ENCODE data around the gene NSD1. TPM values are rescaled to one million over a fixed set of nuclear protein-coding genes. Genes with fewer than 3 reads are reported as not detected.
"Not testable (repeated sequence)": the region's sequence is repeated elsewhere in the genome, so short reads cannot be mapped to it uniquely, and the experiment has no call there.

Gene NSD1
- total RNA-seq, 2 experiments from 2014 or later: 83.2 to 92.9 TPM

GRCh38 chr5:177233802-177234201 is 100.2 kb downstream of the NSD1 start:
- CTCF ChIA-PET: interaction anchor here (1.1 kb wide), 1 partner anchor 15 kb away, joined by 3 read pairs; no protein-coding TSS in a partner anchor
- H3K4me3 Mint-ChIP-seq: no peak overlapping the region
- H3K27me3 Mint-ChIP-seq: no peaks in the 10 kb centered on the region
- POLR2A ChIA-PET: no interaction called here
- peaks cover 2% of the 10 kb centered on the region for H3K4me1 Mint-ChIP-seq
- peaks cover 34% of the 10 kb centered on the region for H3K36me3 Mint-ChIP-seq (ENCODE audit: low read depth)
- no peaks in the 10 kb centered on the region for H3K9me3 Mint-ChIP-seq
- H3K27ac Mint-ChIP-seq: no peak overlapping the region
- no peak for DNase-seq

- ChIA-PET POLR2A (no interaction called here), CTCF (no interaction called here)
- Mint-ChIP-seq H3K27ac (no peak overlapping the region), H3K4me3 (no peak overlapping the region), H3K9me3 (no peaks in the 10 kb centered on the region), H3K27me3 (no peaks in the 10 kb centered on the region), H3K36me3 (ENCODE audit: low read depth) (peaks cover 38% of the 10 kb centered on the region), H3K4me1 (peaks cover 2% of the 10 kb centered on the region)
- DNase-seq: no peak
Measured at GRCh38 chr5:177234841-177235240, 101.3 kb downstream of the NSD1 start.

DNA sequence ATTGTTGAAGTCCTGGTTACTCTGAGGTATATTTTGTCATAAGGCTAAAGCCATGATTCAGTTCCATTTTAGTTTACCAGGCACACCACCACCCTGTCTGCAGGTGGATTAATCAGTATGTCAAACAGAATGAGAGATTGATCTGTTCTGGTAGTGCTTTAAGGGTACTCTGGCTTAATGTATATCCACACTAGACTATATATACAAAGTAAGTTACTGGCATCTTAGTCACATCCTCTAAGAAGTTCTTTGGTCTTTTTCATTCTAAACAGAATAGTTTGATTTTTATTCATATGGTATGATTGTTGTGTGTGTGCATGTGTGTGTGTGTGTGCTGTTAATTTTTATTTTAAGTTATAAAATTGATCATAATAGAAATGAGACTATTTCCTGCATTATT is 108.2 kb downstream of the NSD1 start:
- ChIA-PET POLR2A (no interaction called here), CTCF (no interaction called here)
- no peak overlapping the region for H3K27ac Mint-ChIP-seq
- peaks cover 2% of the 10 kb centered on the region for H3K4me1 Mint-ChIP-seq
- no peaks in the 10 kb centered on the region for H3K9me3 Mint-ChIP-seq
- peaks cover 55% of the 10 kb centered on the region for H3K36me3 Mint-ChIP-seq (ENCODE audit: low read depth)
- DNase-seq: no peak
- H3K4me3 Mint-ChIP-seq: no peak overlapping the region
- no peaks in the 10 kb centered on the region for H3K27me3 Mint-ChIP-seq

DNA sequence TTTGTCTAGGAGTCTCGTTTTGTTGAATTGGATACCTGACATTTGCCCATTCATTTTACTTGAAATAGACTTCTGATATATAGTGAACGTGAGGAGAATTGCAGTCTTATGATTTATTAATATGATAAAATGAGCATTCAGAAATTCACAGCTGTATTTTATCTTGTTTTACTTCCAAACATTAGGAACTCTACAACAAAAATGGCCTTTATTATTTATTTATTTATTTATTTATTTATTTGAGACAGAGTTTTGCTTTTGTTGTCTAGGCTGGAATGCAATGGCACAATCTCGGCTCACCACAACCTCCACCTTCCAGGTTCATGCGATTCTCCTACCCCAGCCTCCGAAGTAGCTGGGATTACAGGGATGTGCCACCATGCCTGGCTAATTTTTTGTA is 108.7 kb downstream of the NSD1 start:
- ChIA-PET CTCF (interaction anchor here (1.3 kb wide), 1 partner anchor 11 kb away, joined by 3 read pairs; no protein-coding TSS in a partner anchor), POLR2A (no interaction called here)
- Mint-ChIP-seq H3K27me3 (no peaks in the 10 kb centered on the region), H3K4me1 (peaks cover 2% of the 10 kb centered on the region), H3K27ac (no peak overlapping the region), H3K9me3 (no peaks in the 10 kb centered on the region), H3K4me3 (no peak overlapping the region), H3K36me3 (ENCODE audit: low read depth) (peaks cover 58% of the 10 kb centered on the region)
- no peak for DNase-seq

- H3K4me1 Mint-ChIP-seq: peaks cover 3% of the 10 kb centered on the region
- no peaks in the 10 kb centered on the region for H3K27me3 Mint-ChIP-seq
- POLR2A ChIA-PET: no interaction called here
- peaks cover 51% of the 10 kb centered on the region for H3K36me3 Mint-ChIP-seq (ENCODE audit: low read depth)
- no peaks in the 10 kb centered on the region for H3K9me3 Mint-ChIP-seq
- H3K4me3 Mint-ChIP-seq: no peak overlapping the region
- no peak overlapping the region for H3K27ac Mint-ChIP-seq
- no peak for DNase-seq
- CTCF ChIA-PET: interaction anchor here (0.6 to 0.7 kb wide), 2 partner anchors 50 to 277 kb away, joined by 3 to 4 read pairs; no protein-coding TSS in a partner anchor
Measured at GRCh38 chr5:177249761-177250537, 116.4 kb downstream of the NSD1 start.

GRCh38 chr5:177253252-177253651 is 119.7 kb downstream of the NSD1 start:
- Mint-ChIP-seq H3K4me1 (peaks cover 15% of the 10 kb centered on the region), H3K36me3 (ENCODE audit: low read depth) (peaks cover 47% of the 10 kb centered on the region), H3K27me3 (no peaks in the 10 kb centered on the region), H3K9me3 (no peaks in the 10 kb centered on the region), H3K4me3 (no peak overlapping the region), H3K27ac (no peak overlapping the region)
- DNase-seq: no peak
- ChIA-PET POLR2A (no interaction called here), CTCF (interaction anchor here (0.7 to 1.6 kb wide), 4 partner anchors 10 to 50 kb away, joined by 3 to 4 read pairs (median 3); partner anchors contain the start of genes PRELID1 and RAB24)

DNA sequence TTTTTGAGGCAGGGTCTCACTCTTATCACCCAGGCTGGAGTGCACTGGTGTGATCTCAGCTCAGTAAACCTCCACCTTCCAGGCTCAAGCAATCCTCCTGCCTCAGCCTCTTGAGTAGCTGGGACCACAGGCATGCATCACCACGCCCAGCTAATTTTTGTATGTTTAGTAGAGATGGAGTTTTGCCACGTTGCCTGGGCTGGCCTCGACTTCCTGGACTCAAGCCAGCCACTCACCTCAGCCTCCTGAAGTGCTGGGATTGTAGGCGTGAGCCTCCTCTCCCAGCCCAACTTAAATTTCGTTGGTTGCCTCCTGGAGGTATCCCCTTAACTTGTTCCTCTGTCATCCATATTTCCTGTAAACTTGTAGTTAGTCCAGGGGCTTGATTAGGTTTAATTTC is 122.7 kb downstream of the NSD1 start:
- peaks cover 53% of the 10 kb centered on the region for H3K36me3 Mint-ChIP-seq (ENCODE audit: low read depth)
- CTCF ChIA-PET: interaction anchor here (0.6 to 2.2 kb wide), 2 partner anchors 17 to 174 kb away, joined by 5 to 6 read pairs; no protein-coding TSS in a partner anchor
- H3K9me3 Mint-ChIP-seq: no peaks in the 10 kb centered on the region
- POLR2A ChIA-PET: no interaction called here
- H3K4me1 Mint-ChIP-seq: peaks cover 15% of the 10 kb centered on the region
- no peak overlapping the region for H3K4me3 Mint-ChIP-seq
- H3K27ac Mint-ChIP-seq: no peak overlapping the region
- DNase-seq: no peak
- no peaks in the 10 kb centered on the region for H3K27me3 Mint-ChIP-seq

GRCh38 chr5:177258711-177259110 is 125.1 kb downstream of the NSD1 start:
- H3K27ac Mint-ChIP-seq, H3K27me3 Mint-ChIP-seq, POLR2A ChIA-PET, CTCF ChIA-PET, DNase-seq, H3K9me3 Mint-ChIP-seq, H3K4me3 Mint-ChIP-seq: not testable (repeated sequence)
- peaks cover 55% of the 10 kb centered on the region for H3K36me3 Mint-ChIP-seq (ENCODE audit: low read depth)
- peaks cover 15% of the 10 kb centered on the region for H3K4me1 Mint-ChIP-seq

DNA sequence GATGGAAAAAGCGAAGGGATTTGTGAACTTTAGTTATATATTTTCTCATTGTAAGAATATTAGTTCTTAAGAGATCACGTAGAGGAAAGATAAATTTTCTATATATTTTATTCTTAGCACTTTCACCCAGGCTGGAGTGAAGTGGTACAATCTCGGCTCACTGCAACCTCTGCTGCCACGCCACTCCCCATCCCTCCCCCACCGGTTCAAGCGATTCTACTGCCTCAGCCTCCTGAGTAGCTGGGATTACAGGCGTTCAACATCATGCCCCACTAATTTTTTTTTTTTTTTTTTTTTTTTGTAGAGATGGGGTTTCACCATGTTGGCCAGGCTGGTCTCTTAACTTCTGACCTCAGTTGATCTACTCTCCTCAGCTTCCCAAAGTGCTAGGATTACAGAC is 127.4 kb downstream of the NSD1 start:
- Mint-ChIP-seq H3K9me3 (no peaks in the 10 kb centered on the region), H3K4me1 (peaks cover 9% of the 10 kb centered on the region), H3K4me3 (no peak overlapping the region), H3K36me3 (ENCODE audit: low read depth) (peaks cover 50% of the 10 kb centered on the region), H3K27ac (no peak overlapping the region), H3K27me3 (no peaks in the 10 kb centered on the region)
- ChIA-PET CTCF (interaction anchor here (0.6 kb wide), 1 partner anchor 141 kb away, joined by 3 read pairs; no protein-coding TSS in a partner anchor), POLR2A (interaction anchor here (0.6 kb wide), 1 partner anchor 16 kb away, joined by 3 read pairs; no protein-coding TSS in a partner anchor)
- no peak for DNase-seq

- H3K27ac Mint-ChIP-seq: no peak overlapping the region
- no peaks in the 10 kb centered on the region for H3K27me3 Mint-ChIP-seq
- ChIA-PET POLR2A (interaction anchor here (0.6 kb wide), 1 partner anchor 15 kb away, joined by 3 read pairs; no protein-coding TSS in a partner anchor), CTCF (no interaction called here)
- H3K4me3 Mint-ChIP-seq: no peak overlapping the region
- peaks cover 52% of the 10 kb centered on the region for H3K36me3 Mint-ChIP-seq (ENCODE audit: low read depth)
- no peaks in the 10 kb centered on the region for H3K9me3 Mint-ChIP-seq
- H3K4me1 Mint-ChIP-seq: peaks cover 6% of the 10 kb centered on the region
- DNase-seq: no peak
Measured at GRCh38 chr5:177261510-177261909, 127.9 kb downstream of the NSD1 start.

- Mint-ChIP-seq H3K9me3 (no peaks in the 10 kb centered on the region), H3K27me3 (no peaks in the 10 kb centered on the region), H3K36me3 (ENCODE audit: low read depth) (peaks cover 41% of the 10 kb centered on the region)
Measured at GRCh38 chr5:177264178-177264577, 130.6 kb downstream of the NSD1 start.

DNA sequence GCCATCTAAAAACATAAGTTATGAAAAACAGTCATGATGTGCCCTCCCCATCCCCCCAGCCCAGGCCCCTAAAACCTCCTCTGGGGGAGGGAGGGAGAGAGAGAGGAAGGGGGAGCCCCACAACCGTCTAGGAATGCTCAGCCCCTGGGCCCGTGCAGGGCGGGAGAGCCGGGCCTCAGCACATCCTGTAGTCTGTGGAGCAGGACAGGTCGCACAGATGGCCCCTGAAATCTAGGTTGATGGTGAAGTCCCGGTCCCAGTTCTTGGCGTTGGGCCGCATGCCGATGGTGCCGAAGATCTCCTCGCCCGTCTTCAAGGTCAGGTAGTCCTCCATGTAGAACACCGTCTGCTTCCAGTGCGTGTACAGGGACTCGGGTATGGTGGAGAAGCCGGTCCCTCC is 131.8 kb downstream of the NSD1 start:
- no peak overlapping the region for H3K4me3 Mint-ChIP-seq
- no peak overlapping the region for H3K27ac Mint-ChIP-seq
- H3K4me1 Mint-ChIP-seq: peaks cover 4% of the 10 kb centered on the region
- ChIA-PET CTCF (no interaction called here), POLR2A (no interaction called here)
- peaks cover 46% of the 10 kb centered on the region for H3K36me3 Mint-ChIP-seq (ENCODE audit: low read depth)
- no peaks in the 10 kb centered on the region for H3K27me3 Mint-ChIP-seq
- no peaks in the 10 kb centered on the region for H3K9me3 Mint-ChIP-seq
- DNase-seq: no peak

More at GRCh38 chr5:177264178-177264577, 130.6 kb downstream of the NSD1 start:
- no peak for DNase-seq
- ChIA-PET POLR2A (no interaction called here), CTCF (interaction anchor here (1.2 to 1.4 kb wide), 2 partner anchors 98 to 150 kb away, joined by 3 to 4 read pairs; no protein-coding TSS in a partner anchor)
- Mint-ChIP-seq H3K4me1 (peaks cover 4% of the 10 kb centered on the region), H3K4me3 (no peak overlapping the region), H3K27ac (no peak overlapping the region)

DNA sequence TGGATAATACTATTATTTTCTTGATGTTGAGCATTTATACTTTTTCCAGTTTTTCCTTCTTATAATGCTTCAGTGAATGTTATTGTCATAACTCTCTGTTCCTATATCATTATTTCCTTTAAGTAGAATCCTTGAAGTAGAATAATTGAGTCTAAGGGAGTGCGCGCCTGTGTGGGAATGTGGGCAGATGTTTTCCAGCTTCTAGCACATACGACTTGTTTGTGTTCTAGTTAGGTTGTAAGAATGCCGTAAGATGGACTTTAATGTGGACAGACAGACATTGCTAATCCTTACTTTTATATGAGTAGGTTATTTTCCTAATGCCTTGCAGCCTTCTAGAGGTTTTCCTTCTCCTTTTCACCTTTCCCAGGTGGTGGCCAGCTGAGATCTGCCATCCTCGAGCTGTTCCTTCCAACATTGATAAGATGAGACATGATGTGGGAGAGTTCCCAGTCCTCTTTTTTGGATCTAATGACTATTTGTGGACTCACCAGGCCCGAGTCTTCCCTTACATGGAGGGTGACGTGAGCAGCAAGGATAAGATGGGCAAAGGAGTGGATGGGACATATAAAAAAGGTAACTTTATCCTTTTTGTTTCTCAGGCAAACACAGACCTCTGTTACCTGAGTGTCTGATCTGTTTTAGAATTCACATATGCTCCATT is 135.8 kb downstream of the NSD1 start:
- DNase-seq: no peak
- H3K36me3 Mint-ChIP-seq (ENCODE audit: low read depth): peaks cover 45% of the 10 kb centered on the region
- CTCF ChIA-PET: no interaction called here
- H3K27me3 Mint-ChIP-seq: no peaks in the 10 kb centered on the region
- no peak overlapping the region for H3K4me3 Mint-ChIP-seq
- H3K27ac Mint-ChIP-seq: no peak overlapping the region
- POLR2A ChIA-PET: no interaction called here
- H3K9me3 Mint-ChIP-seq: no peaks in the 10 kb centered on the region
- peaks cover 2% of the 10 kb centered on the region for H3K4me1 Mint-ChIP-seq

Data from activated CD4-positive, alpha-beta T cell treated with anti-CD3 and anti-CD28 coated beads, Interleukin-2, amount 10 ng/mL, durations not matched to agents 7 days and 5 days (primary cell).